Measurements from ENCODE around the gene GBP7.

DNA sequence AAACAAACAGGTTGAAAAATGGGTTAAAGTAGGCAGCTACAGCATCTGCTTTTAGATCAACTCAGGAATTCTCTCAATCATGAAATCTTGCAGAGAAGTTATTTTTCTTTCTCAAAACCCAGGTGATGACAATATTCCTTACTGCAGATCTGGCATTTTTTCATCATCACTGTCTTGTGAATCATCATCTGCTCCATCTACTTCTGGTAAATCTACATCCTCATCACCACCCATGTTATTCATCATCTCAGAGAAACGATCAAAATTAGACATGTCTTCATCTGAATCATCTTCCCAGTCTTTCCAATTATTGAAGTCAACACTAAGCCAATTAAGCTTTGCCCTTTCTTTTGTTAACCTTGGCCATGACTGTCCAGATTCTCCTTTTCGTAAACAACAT is 71.7 kb downstream of the GBP7 start:
- no peak for TF ChIP-seq RARB (CRISPR knock-in tag; IDR thresholded peaks at IDR 0.05)
- TF ChIP-seq ZFP3 (CRISPR knock-in tag; IDR thresholded peaks at IDR 0.05): no peak
- TF ChIP-seq GLIS3 (CRISPR knock-in tag; IDR thresholded peaks at IDR 0.05): no peak
- no peak for TF ChIP-seq ESRRG (CRISPR knock-in tag; IDR thresholded peaks at IDR 0.05)
- no peak for TF ChIP-seq PATZ1 (CRISPR knock-in tag; IDR thresholded peaks at IDR 0.05; ENCODE audit: borderline replicate concordance)
- TF ChIP-seq CREB5 (CRISPR knock-in tag; IDR thresholded peaks at IDR 0.05; ENCODE audit: low read depth): no peak
- TF ChIP-seq OSR1 (CRISPR knock-in tag; IDR thresholded peaks at IDR 0.05): no peak
- TF ChIP-seq PPARA (CRISPR knock-in tag; IDR thresholded peaks at IDR 0.05; ENCODE audit: borderline replicate concordance): no peak
- no peak for TF ChIP-seq ZNF70 (CRISPR knock-in tag; IDR thresholded peaks at IDR 0.05)
- no peak for TF ChIP-seq CSDC2 (CRISPR knock-in tag; IDR thresholded peaks at IDR 0.05)
- peak; percentile 36 for TF ChIP-seq ISL1 (CRISPR knock-in tag; IDR thresholded peaks at IDR 0.05)
- TF ChIP-seq, protein P1, sequence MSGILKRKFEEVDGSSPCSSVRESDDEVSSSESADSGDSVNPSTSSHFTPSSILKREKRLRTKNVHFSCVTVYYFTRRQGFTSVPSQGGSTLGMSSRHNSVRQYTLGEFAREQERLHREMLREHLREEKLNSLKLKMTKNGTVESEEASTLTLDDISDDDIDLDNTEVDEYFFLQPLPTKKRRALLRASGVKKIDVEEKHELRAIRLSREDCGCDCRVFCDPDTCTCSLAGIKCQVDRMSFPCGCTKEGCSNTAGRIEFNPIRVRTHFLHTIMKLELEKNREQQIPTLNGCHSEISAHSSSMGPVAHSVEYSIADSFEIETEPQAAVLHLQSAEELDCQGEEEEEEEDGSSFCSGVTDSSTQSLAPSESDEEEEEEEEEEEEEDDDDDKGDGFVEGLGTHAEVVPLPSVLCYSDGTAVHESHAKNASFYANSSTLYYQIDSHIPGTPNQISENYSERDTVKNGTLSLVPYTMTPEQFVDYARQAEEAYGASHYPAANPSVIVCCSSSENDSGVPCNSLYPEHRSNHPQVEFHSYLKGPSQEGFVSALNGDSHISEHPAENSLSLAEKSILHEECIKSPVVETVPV (CRISPR knock-in tag; IDR thresholded peaks at IDR 0.05): no peak
- TF ChIP-seq ZFP30 (CRISPR knock-in tag; IDR thresholded peaks at IDR 0.05): no peak

Measured in SK-N-SH treated with all-trans-retinoic acid at 6 μM for 48 hours (cell line).